Heart right ventricle (tissue), 16 donors: ENCODE measurements around the gene ZC3H8. TPM values are rescaled to one million over a fixed set of nuclear protein-coding genes. Genes with fewer than 3 reads are reported as not detected.
A peak's percentile ranks its signal among the peaks of the same experiment; 100 is the strongest.

ENCODE experiments used
- ATAC-seq, 8 donors: fragments of 200-7000 bp; cut with Tn5 transposase; one replicate each; pipeline ENCODE4 v1.9.1; 2020; ENCODE audit warnings: mild to moderate bottlenecking in 8 of 8, moderate library complexity in 8 of 8, moderate number of reproducible peaks in 1 of 8
- DNase-seq, 2 donors: peaks; one replicate each; pipeline ENCODE4 v3.0.0-alpha.2; 2020
- H3K27ac ChIP-seq, 10 donors: fragments of 200-600 bp; sonication (generic) in 2 of 10; one replicate each; pipeline versions ENCODE4 v1.5.0 to v1.8.0; 2020 to 2022; ENCODE audit warnings: mild to moderate bottlenecking in 3 of 10
- H3K27me3 ChIP-seq, 7 donors: fragments of 200-600 bp; one replicate each; pipeline ENCODE4 v1.8.0; 2021 to 2022; ENCODE audit warnings: mild to moderate bottlenecking in 2 of 7
- H3K36me3 ChIP-seq, 9 donors: fragments of 200-600 bp; sonication (generic) in 1 of 9; one replicate each; pipeline versions ENCODE4 v1.5.0 to v1.8.0; 2020 to 2022; ENCODE audit warnings: mild to moderate bottlenecking in 2 of 9
- H3K4me1 ChIP-seq, 9 donors: fragments of 200-600 bp; sonication (generic) in 1 of 9; one replicate each; pipeline versions ENCODE4 v1.5.0 to v1.8.0; 2020 to 2022; ENCODE audit warnings: mild to moderate bottlenecking in 4 of 9
- H3K4me3 ChIP-seq, 10 donors: fragments of 200-600 bp; sonication (generic) in 2 of 10; one replicate each; pipeline versions ENCODE4 v1.5.0 to v1.8.0; 2020 to 2022; ENCODE audit warnings: mild to moderate bottlenecking in 7 of 10, moderate library complexity in 2 of 10
- H3K9me3 ChIP-seq, 11 donors: fragments of 200-600 bp in 10 of 11; sonication (generic) in 2 of 11; one replicate each; pipeline versions ENCODE4 v1.5.0 to v1.8.0; 2013 to 2022; ENCODE audit warnings: mild to moderate bottlenecking in 2 of 11, control low read depth in 1 of 11, moderate library complexity in 1 of 11
- WGBS, 2 donors: extraction: QIAGEN DNeasy Blood & Tissue Kit; methylation state at CpG; one replicate each; pipeline ENCODE4 v1.1.7; 2013; ENCODE audit warnings: inconsistent platforms in 1 of 2; 5-methylcytosine and 5-hydroxymethylcytosine counted together
- intact Hi-C, 10 donors: fragments of 100-400 bp; cut with DNase I; formaldehyde crosslinking; loops; one replicate each; pipeline versions ENCODE4 v1.11.1 to v1.14.2; 2022
- polyA plus RNA-seq, 2 donors: library from polyadenylated mRNA; stranded (reverse); fragments of 200-250 nt; gene quantifications; one replicate each; pipeline ENCODE4 v1.2.3, GENCODE V29; 2013
- total RNA-seq, 10 donors: library from RNA; stranded (reverse); fragmentation: NEBNext Ultra II Directional in 3 of 10; extraction: Animal tissue kit (Norgen Biotek cat#: 25700) in 3 of 10; gene quantifications; one replicate each; pipeline versions ENCODE4 v1.2.1 to v1.2.4, GENCODE V29; 2021 to 2023
- TF ChIP-seq, protein P1 (sequence below), 9 donors: fragments of 200-600 bp; sonication (generic) in 2 of 9; IDR thresholded peaks; one replicate each; pipeline versions ENCODE4 v1.5.0 to v1.8.0; 2021 to 2022; ENCODE audit warnings: antibody characterized with exemption in 9 of 9, mild to moderate bottlenecking in 5 of 9, moderate library complexity in 1 of 9
- donor health status: Arrhythmogenic right ventricular cardiomyopathy.
- donor health status: ischemic (EF 13 %, LVEDD 7.1; RV severe dilation, severe dysfunction).
- donor health status: healthy with polysubstance abuse.
- donor health status: DM: no; HTN: yes; CAD: no.
- donor health status: DM: no; HTN: no; CAD: no.
- donor health status: ischemic (EF 25% LVEDD 6.9; RV normal size, moderate dysfunction).
- donor health status: ischemic (EF 25% LVEDD 5.7; RV mildly dilated, moderate dysfunction).
- donor health status: healthy.
- donor health status: DM: yes; HTN: yes; CAD: no.
- donor health status: Ischemic cardiomyopathy.
- donor health status: ischemic (EF 35%, LVEDD 5.7; RV mildly dilated, moderate dysfunction).
- donor health status: nonischemic (EF 11% LVEDD 7.7; RV severe dilation, severe dysfunction).
- donor health status: DM: yes; HTN: yes; CAD: no.
- donor health status: PGD.
- donor health status: ischemic (EF 29% LVEDD 5.4; RV normal size, mild dysfunction).
- donor health status: nonischemic (EF 23%, LVEDD 6.1; RV moderate dilation, normal function).

The ZC3H8 gene
- total and polyA plus RNA-seq, 12 donors = 4.2 to 13.3 (median 9.8) TPM

DNA sequence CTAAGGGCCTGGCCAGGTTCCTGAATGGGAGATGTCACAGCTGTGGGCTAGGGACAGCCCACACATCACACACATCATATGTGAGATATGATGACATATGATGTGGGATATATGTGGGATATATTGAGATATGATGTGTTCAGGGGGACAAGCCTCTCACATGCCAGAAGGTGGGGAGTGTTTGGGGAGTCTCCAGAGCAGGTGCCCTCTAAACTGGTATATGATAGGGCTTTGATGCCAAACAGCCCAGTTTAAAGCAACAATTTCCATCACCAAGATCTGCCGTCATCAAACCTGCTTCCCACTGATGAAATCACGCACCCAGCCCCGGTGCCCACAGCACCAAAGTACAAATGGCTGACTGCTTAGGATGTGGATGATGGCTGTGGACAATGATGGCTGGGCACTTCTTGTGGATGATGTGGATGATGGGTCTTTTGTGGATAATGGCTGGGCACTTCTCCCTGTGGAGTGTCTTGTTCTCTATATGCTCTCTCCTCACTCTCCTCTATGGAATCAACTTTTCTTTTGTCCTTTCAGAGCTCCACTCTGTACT lies 65.8 kb downstream of the ZC3H8 start:
- WGBS, 2 donors = 93 to 99% methylated on average over 3 of the region's 3 CpGs
- Histone ChIP-seq H3K27me3 (no peaks in the 10 kb centered on the region), H3K4me3 (no peak overlapping the region), H3K27ac (peak overlapping the region in 1 of 10 donors; percentile 64), H3K4me1 (no peaks in the 10 kb centered on the region), H3K36me3 (no peaks in the 10 kb centered on the region), H3K9me3 (no peaks in the 10 kb centered on the region)
- DNase-seq = no peak
- intact Hi-C loops = no loop called here
- TF ChIP-seq, protein P1, sequence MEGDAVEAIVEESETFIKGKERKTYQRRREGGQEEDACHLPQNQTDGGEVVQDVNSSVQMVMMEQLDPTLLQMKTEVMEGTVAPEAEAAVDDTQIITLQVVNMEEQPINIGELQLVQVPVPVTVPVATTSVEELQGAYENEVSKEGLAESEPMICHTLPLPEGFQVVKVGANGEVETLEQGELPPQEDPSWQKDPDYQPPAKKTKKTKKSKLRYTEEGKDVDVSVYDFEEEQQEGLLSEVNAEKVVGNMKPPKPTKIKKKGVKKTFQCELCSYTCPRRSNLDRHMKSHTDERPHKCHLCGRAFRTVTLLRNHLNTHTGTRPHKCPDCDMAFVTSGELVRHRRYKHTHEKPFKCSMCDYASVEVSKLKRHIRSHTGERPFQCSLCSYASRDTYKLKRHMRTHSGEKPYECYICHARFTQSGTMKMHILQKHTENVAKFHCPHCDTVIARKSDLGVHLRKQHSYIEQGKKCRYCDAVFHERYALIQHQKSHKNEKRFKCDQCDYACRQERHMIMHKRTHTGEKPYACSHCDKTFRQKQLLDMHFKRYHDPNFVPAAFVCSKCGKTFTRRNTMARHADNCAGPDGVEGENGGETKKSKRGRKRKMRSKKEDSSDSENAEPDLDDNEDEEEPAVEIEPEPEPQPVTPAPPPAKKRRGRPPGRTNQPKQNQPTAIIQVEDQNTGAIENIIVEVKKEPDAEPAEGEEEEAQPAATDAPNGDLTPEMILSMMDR (IDR thresholded peaks at IDR 0.05) = no peak
- no peak for ATAC-seq

DNA sequence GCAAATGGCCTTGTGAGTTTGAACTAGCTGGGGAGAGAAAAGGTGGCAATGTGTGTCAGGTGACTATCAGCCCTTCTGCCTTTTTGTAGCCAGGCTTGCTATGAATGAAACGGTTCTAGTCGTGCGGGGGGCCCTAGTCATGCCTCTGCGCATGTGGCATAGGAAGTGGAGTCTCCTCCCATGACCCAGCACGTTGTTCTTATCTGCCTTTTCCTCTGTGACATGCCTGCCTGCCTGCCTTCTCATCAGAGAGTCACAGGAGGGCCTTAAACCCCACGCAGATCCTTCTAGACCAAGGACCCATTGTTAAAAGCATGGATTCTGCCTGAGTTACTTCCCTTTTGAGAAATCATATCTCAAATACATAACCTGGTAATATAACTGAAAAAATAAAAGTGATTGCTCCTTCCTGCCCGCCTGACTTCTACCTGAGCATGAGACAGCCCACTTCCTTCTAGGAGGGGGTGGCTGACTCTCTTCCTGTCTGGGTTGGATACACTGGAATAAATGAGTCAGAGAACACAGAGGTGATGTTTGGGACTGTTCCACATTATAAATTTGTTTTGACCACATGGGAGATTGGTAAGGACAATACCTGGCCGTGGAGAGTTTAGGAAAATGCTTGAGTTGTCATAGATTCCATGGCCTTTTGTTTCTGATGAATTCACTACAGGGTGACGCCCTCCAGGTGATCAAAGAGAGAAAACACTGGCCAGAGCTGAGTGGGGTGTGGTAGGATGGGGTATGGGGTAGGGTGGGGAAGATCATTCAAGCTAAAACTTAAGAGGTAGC lies 66.8 kb downstream of the ZC3H8 start:
- DNase-seq (no peak), ATAC-seq (peak in 1 of 8 donors; percentile 51)
- Histone ChIP-seq H3K27ac (peak overlapping the region in 1 of 10 donors; percentile 64), H3K36me3 (no peaks in the 10 kb centered on the region), H3K9me3 (no peaks in the 10 kb centered on the region), H3K27me3 (no peaks in the 10 kb centered on the region), H3K4me1 (no peaks in the 10 kb centered on the region), H3K4me3 (no peak overlapping the region)
- 66 to 70% methylated on average over 9 of the region's 9 CpGs for WGBS, 2 donors
- TF ChIP-seq, protein P1 (IDR thresholded peaks at IDR 0.05) = no peak
- intact Hi-C loops = no loop called here

DNA sequence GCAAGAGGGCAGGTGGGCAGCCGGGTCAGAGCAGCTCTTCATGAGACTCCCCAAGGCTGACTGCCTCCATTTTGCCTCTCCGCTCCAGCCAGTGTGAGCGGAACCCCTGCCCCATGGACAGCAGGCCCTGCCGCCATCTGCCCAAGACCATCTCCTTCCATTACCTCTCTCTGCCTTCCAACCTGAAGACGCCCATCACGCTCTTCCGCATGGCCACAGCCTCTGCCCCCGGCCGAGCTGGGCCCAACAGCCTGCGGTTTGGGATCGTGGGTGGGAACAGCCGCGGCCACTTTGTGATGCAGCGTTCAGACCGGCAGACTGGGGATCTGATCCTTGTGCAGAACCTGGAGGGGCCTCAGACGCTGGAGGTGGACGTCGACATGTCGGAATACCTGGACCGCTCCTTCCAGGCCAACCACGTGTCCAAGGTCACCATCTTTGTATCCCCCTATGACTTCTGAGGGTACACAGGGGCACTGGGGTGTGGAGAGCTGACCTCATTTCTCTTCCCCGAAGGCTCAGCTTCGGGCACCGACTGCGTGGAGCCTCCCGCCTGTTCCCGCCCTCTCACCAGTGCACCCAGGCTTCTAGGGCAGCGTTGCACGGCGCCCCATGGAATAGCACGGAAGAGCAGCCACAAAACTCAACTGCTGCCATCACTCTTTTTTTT lies 67.7 kb downstream of the ZC3H8 start:
- DNase-seq = no peak

DNA sequence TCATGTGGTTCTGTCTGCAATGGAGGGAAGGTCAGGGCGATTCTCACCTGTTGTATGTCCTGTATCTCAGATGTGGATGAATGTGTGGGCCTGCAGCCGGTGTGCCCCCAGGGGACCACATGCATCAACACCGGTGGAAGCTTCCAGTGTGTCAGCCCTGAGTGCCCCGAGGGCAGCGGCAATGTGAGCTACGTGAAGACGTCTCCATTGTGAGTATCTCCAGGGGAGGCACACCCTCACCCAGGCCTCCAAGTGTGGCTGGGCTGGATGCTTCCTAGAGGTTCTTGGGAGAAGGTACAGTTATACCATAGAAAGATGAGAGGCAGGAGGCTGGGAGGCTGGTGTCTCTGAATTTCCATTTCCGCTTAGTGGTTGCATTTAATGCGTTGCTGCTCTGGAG lies 69.7 kb downstream of the ZC3H8 start:
- no peak for DNase-seq
- Histone ChIP-seq H3K4me1 (no peaks in the 10 kb centered on the region), H3K36me3 (no peaks in the 10 kb centered on the region), H3K27ac (no peak overlapping the region), H3K27me3 (peaks cover 0 to 27% (median 21%) of the 10 kb centered on the region in 7 donors), H3K9me3 (peaks cover 0 to 5% (median 0%) of the 10 kb centered on the region in 11 donors), H3K4me3 (no peak overlapping the region)
- WGBS, 2 donors = 84 to 85% methylated on average over 9 of the region's 9 CpGs
- intact Hi-C loops = no loop called here
- ATAC-seq = no peak
- TF ChIP-seq, protein P1 (IDR thresholded peaks at IDR 0.05) = no peak

More for the DNA sequence above, 67.7 kb downstream of the ZC3H8 start:
- H3K4me1 ChIP-seq = no peaks in the 10 kb centered on the region
- intact Hi-C loops = no loop called here
- no peak overlapping the region for H3K4me3 ChIP-seq
- TF ChIP-seq, protein P1 (IDR thresholded peaks at IDR 0.05) = no peak
- peak overlapping the region in 1 of 10 donors; percentile 64 for H3K27ac ChIP-seq
- H3K36me3 ChIP-seq = no peaks in the 10 kb centered on the region
- ATAC-seq = peak in 1 of 8 donors; percentile 27
- WGBS, 2 donors = 97 to 98% methylated on average over 31 of the region's 31 CpGs
- H3K9me3 ChIP-seq = no peaks in the 10 kb centered on the region
- H3K27me3 ChIP-seq = peaks cover 0 to 7% (median 3%) of the 10 kb centered on the region in 7 donors
